Panc1 (cell line): ENCODE measurements around the gene PPP1R15A.
"Not testable (repeated sequence)": the region's sequence is repeated elsewhere in the genome, so short reads cannot be mapped to it uniquely, and the experiment has no call there.

Experiments used
- POLR2AphosphoS5 ChIP-seq: IDR thresholded peaks from 2 replicates; pipeline ENCODE4 v1.6.1; 2012; ENCODE audit warnings: mild to moderate bottlenecking, low read depth, low read length, moderate library complexity
- TF ChIP-seq, protein P1 (sequence below): fragments of 450-650 bp; IDR thresholded peaks from 2 replicates; pipeline ENCODE4 v1.5.1; 2017; ENCODE audit warnings: mild to moderate bottlenecking
- TF ChIP-seq, protein P2 (sequence below), 2 experiments: IDR thresholded peaks; 2 replicates each; pipeline ENCODE4 v1.6.1; 2011 to 2012; ENCODE audit warnings: low read depth in 2 of 2, control low read depth in 1 of 2, low read length in 1 of 2, mild to moderate bottlenecking in 1 of 2, moderate library complexity in 1 of 2; ENCODE audit not compliant: insufficient read depth in 1 of 2

DNA sequence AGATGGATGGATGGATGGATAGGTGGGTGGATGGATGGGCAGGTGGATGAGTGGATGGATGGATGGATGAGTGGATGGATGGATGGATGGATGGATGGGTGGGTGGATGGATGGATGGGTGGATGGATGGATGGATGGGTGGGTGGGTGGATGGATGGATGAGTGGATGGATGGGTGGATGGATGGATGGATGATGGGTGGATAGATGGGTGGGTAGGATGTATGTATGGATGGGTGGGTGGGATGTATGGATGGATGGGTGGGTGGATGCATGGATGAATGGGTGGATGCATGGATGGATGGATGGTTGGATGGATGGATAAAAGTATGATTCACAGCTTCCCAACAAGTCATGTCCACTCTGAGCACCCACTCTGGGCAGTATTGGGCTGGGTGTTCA is 31.6 kb downstream of the PPP1R15A start:
- not testable (repeated sequence) for TF ChIP-seq POLR2AphosphoS5
- TF ChIP-seq, protein P1, sequence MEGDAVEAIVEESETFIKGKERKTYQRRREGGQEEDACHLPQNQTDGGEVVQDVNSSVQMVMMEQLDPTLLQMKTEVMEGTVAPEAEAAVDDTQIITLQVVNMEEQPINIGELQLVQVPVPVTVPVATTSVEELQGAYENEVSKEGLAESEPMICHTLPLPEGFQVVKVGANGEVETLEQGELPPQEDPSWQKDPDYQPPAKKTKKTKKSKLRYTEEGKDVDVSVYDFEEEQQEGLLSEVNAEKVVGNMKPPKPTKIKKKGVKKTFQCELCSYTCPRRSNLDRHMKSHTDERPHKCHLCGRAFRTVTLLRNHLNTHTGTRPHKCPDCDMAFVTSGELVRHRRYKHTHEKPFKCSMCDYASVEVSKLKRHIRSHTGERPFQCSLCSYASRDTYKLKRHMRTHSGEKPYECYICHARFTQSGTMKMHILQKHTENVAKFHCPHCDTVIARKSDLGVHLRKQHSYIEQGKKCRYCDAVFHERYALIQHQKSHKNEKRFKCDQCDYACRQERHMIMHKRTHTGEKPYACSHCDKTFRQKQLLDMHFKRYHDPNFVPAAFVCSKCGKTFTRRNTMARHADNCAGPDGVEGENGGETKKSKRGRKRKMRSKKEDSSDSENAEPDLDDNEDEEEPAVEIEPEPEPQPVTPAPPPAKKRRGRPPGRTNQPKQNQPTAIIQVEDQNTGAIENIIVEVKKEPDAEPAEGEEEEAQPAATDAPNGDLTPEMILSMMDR = not testable (repeated sequence)
- TF ChIP-seq, protein P2, sequence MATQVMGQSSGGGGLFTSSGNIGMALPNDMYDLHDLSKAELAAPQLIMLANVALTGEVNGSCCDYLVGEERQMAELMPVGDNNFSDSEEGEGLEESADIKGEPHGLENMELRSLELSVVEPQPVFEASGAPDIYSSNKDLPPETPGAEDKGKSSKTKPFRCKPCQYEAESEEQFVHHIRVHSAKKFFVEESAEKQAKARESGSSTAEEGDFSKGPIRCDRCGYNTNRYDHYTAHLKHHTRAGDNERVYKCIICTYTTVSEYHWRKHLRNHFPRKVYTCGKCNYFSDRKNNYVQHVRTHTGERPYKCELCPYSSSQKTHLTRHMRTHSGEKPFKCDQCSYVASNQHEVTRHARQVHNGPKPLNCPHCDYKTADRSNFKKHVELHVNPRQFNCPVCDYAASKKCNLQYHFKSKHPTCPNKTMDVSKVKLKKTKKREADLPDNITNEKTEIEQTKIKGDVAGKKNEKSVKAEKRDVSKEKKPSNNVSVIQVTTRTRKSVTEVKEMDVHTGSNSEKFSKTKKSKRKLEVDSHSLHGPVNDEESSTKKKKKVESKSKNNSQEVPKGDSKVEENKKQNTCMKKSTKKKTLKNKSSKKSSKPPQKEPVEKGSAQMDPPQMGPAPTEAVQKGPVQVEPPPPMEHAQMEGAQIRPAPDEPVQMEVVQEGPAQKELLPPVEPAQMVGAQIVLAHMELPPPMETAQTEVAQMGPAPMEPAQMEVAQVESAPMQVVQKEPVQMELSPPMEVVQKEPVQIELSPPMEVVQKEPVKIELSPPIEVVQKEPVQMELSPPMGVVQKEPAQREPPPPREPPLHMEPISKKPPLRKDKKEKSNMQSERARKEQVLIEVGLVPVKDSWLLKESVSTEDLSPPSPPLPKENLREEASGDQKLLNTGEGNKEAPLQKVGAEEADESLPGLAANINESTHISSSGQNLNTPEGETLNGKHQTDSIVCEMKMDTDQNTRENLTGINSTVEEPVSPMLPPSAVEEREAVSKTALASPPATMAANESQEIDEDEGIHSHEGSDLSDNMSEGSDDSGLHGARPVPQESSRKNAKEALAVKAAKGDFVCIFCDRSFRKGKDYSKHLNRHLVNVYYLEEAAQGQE (IDR thresholded peaks at IDR 0.05; ENCODE audit: insufficient read depth in 1 of 2, low read depth in 2 of 2, low read length in 1 of 2) = not testable (repeated sequence)
